Endometrial microvascular endothelial cells (primary cell): Measurements from ENCODE around the gene PNMA1. TPM values are rescaled to one million over a fixed set of nuclear protein-coding genes. Genes with fewer than 3 reads are reported as not detected.

Experiments used
- in situ Hi-C: cut with HindIII; loops from 2 replicates; pipeline ENCODE4 v1.10.0; 2017; ENCODE audit warnings: low sequenced_read_pairs, low pct_unique_long_range_greater_than_20kb; ENCODE audit errors: inconsistent ontology term
- total RNA-seq: library from RNA; depleted of rRNA; stranded (reverse); fragments of >200 nt; gene quantifications from one replicate; pipeline ENCODE4 v1.2.3, GENCODE V29; 2015; ENCODE audit errors: inconsistent ontology term

Gene PNMA1, protein sequence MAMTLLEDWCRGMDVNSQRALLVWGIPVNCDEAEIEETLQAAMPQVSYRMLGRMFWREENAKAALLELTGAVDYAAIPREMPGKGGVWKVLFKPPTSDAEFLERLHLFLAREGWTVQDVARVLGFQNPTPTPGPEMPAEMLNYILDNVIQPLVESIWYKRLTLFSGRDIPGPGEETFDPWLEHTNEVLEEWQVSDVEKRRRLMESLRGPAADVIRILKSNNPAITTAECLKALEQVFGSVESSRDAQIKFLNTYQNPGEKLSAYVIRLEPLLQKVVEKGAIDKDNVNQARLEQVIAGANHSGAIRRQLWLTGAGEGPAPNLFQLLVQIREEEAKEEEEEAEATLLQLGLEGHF
- 32.1 TPM for total RNA-seq

DNA sequence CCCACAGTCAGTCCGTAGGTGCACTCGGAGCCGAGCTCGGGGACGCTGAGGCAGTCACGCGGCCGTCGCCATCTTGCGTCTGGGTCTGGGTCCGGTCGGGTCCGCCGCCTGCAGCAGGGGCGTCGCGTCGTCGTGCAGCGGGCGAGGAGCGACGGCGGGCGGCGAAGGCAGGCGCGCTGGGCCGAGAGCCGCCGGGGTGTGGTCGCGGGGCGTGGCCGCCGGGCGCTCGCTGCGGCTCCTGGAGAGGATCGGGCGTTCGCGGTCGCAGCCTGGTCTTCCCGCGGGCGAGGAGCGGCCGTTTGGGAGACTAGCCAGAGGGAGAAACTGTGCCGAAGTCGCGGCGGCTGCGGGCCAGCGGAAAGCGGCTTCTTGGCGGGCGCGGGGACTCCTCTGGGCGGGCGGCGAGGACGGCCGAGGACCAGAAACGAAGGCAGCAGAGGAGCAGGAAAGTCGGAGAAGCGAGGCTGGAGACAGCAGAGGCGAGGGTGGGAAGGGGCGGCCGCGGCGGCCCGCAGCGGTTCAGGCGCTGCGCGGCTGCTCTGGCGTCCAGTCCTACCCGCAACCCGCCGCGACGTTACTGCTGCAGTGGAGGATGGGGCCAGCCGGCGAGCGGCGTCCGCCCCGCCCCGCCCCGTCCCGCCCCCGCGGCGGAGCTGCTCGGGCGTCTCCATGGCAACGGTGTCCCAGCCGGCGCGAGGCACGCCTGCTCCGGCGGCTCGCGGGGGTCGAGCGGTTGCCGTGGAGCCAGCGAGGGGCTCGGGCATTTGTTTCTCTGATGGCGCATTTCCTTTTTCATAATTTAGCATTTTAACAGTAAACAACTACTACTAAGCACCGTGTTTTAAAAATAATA lies at the start of gene PNMA1:
PNMA1 (minus strand) TSS at position 582 of the 853 bp plus-strand sequence. CDS start 745 bp downstream, outside the sequence.
- in situ Hi-C loops: no loop called here

DNA sequence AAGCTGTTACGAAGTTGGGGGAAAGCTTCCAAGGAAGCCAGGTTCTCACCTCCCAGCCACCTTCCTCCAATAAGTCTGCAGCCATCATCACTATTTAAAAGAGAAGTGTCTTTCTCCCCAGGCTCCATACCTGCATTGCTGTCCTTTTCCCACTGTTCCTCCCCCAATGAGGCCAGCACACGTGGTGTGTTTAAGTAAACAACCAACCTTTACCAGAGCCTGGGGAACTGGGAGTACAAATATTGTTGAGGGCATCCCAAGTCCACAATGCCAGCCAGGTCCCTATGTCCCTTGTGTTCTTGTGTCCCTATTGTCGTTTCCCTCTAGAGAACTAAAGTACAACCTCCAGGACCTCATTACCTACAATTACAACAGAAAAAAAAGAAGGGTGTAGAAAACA lies 49.2 kb upstream of the PNMA1 start:
- in situ Hi-C loops: no loop called here

DNA sequence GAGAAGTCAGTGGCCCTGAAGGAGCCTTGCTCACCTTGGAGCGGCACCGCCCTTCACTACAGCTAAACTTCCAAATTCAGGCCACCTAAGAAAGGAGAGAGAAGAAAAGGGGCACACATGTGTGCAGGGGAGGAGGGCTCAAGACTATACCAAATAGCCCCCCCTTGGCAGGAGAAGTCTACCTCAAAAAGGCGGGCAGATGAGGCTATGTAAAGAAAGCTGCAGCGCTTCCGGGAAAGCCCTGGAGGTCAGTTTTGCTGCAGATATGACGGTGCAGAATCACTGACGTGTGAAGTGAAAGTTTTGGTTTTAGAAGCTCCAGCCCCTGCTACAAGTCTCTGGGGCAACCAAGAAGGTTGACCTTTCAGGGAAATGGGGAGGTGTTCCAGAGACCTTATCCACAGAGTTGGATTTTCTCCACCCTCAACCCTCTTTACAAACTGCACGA lies 48.2 kb upstream of the PNMA1 start:
- in situ Hi-C loops: no loop called here

DNA sequence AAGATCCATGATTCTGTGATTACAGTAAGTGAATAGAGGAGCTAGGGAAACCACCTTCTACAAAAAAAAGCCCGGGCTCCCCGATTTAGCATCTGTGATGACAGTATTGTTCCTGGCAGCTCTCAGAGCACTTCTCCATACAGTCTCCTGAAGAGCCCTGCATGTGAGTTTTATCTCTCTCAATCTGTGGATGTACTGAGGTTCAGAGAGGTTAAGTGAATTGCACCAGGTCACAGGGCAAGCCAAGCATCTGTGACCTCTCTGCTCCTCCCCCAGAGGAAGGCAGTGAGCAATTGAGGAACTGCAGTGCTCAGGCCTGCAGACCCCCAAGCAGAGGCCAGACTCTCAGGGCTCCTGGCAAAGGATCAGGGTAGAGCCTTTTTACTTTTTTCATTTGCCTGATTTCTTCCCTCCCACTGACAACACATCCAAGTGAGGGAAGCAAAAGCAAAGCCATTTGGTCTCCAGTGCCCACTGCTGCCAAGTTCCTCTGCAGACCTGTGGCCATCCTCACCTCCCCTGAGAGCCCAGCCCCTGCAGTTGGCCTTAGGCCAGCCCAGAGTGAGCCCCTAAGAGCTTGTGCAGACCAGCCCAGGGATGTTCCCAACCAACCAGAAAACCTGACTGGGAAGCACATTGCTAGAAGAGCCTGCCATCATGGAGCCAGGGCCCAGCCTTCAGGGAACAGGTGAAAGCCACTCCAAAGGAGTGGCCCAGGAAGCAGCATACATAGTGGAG lies 47.6 kb upstream of the PNMA1 start:
- in situ Hi-C loops: no loop called here

DNA sequence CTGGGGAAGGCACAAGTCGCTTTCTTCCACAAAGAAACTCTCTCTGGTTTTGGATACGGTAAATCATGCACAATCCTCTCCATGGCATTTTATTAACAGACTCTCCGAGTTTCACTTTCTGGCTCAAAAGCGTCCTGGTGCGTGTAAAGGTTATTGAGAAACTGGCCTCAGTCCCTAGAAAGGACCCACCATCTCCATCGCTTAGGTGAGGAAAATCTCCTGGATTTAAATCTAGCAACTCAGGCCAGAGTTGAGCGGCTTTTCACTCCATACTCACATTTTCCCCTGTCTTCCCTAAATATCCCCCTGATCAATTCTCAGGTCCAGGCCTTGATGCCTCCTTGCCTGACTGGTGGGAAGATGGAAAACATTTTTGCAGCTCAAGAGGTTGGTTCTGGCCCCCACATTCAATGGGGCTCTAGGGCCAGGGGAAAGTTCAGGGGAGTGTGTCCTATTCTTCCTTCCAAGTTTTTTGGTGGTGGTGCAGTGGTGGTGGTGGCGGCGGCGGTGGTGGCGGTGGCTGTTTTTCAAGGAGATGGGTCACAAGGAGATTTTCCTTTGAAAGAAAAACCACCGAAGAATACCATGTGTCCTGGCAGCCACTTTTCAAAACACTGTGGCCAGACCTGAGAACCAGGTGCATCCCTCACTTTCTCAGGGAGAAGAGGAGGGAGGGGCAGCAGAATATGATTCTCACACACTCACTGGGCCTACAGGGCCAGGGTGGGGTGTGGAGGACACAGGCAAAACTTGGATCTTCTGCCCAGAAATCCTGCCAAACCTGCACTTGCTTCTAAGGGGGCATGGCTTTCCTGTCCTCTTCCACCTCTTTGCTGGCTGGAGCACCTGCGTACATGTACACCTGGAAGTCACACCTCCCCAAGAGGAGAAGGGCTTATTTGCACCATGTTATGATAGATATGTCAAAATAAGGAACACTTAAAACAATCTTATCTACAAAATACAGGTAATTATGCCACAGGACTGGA lies 46.7 kb upstream of the PNMA1 start:
- in situ Hi-C loops: no loop called here

DNA sequence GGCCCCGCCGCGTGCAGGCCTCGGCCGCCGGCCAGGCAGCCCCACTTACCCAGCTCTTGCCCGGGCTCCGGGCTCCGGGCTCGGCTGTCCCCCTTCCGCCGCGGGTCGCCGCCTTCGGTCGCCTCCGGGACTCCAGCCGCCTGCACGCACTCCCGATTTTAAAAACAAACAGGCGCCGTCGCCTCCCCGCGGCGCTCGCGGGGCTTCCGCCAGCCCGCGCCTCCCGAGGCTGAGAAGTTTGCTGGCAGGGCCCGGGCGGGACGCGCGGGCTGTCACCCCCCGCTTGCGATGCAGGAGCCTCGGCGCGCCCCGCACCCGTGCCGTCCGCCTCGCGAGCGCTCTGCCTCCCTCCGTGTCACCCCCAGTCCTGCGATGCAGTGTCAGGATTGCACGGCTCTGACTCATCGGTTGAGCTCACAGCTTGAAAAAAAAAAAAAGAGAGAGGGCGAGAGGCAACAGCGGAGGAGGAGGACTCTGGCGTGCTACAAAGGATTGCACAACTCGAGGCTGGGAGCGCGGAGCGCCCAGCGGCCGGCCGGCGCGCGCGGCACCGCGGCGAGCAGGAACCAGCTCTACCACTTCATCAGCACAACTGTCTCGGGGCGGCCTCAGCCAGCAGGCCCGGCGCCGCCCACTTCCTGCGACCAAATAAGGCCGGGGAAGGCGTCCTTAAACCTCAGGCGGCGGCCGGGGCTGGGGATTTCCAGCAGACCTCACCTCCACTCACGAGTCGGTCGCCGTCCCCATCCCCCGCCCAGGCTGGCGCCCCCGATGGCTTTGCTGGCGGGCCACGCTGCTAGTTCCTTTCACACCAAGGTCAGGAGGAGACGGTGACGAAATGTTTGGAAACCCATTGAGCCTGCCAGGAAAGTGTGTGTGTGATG lies 45.8 kb upstream of the PNMA1 start:
- in situ Hi-C loops: no loop called here

DNA sequence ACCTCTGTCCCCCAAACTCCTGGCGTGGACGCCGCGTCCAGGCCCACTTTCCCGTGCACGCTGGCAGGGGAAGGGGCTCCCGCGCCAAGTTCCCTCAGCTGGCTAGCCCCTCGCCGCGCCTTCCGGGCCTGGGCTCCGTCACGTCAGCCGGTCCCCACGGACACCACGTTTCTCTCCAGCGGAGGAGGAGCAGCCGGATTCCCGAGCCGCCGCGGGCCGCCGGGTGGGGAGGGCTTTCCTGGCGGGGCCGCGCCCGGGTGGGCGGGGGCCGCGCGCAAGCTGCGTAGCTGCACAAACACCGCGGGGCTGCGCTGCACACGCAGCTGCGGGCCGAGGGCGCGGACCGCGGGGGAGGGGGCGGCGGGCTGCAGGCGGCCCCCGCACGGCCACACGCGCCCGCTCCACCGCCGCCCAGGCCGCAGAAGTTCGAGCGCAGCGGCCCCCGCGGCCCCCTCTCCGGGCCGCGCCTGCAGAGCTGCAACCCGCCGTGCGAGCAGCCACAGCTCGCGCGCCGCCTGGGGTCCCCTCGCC lies 45.1 kb upstream of the PNMA1 start:
- in situ Hi-C loops: no loop called here

DNA sequence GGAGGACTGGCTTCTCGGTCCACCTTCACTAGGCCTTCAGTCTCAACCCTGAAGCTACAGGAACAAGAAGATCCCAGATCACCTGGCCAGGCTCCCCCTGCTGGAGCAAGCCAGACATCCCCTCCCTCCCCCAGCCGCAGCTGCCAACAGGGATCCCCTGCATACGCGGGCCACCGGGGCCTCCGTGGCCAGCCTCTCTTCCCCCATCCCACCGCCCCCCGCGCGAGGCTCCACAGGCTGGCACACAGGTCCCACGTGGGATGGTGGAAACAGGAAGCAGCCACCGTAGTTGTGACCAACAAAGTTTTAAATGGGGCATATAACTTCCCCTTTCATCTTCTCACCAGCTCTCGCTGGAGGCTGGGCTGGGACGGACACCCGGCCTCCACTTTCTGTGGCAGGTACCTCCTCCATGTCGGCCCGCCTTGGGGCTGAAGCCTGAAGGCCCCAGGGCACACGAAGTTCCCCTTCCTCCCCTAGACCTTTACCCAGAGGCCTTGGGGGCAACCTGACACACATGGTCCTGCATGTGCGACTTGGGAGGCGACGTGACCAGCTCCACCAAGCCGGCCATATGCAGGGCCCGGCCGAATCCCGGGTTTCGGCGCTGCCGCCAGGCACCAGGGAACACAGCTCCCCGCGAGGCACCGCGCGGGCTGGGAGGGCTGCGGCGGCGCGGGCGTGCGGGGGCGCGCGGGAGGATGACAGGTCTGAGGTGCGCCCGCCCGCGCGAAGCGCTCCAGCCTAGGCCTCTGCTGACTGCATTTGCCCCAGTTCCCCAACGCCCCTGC lies 44.4 kb upstream of the PNMA1 start:
- in situ Hi-C loops: no loop called here

DNA sequence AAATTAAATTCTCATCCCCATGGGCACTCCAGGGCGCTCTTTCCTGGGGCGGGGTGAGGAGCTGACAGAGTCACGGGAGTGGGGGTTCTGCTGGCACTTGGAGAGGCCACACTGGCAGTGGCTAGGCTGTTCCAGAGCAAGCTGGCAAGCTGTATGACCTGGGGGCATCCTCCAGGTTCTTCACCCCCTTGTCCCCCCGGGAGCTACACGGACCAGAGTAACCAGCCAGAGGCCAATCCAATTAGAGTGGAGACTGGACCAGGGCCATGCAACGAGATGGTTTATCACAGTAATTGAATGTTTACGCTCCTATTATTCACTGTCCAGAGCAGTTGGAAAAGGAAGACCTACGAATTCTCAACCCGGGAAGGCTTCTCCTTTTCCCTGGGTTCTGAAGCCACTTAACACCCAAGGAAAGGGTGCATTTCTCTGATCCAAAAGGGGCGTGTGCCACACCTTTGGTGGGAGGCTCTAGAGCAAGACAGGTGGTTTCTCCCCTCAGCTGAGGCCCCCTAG lies 43.8 kb upstream of the PNMA1 start:
- in situ Hi-C loops: no loop called here

DNA sequence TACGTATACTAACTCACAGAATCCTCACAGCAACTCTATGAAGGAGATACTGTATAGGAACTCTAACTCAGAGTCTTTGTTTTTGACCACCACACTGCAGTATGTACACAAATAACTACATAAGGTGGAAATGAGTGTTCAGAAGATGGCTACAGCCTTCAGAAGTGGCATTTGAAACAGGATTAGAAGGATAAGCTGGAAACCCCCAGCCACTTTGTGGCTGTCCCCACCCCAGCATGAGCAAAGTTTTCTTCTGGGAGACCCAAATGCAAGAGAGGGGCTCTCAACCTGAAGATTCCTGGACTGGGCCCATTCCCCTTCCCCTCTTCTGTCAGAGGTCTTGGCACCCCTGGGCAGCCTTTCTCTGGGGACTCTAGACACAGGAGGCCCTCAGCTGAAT lies 43.2 kb upstream of the PNMA1 start:
- in situ Hi-C loops: no loop called here

DNA sequence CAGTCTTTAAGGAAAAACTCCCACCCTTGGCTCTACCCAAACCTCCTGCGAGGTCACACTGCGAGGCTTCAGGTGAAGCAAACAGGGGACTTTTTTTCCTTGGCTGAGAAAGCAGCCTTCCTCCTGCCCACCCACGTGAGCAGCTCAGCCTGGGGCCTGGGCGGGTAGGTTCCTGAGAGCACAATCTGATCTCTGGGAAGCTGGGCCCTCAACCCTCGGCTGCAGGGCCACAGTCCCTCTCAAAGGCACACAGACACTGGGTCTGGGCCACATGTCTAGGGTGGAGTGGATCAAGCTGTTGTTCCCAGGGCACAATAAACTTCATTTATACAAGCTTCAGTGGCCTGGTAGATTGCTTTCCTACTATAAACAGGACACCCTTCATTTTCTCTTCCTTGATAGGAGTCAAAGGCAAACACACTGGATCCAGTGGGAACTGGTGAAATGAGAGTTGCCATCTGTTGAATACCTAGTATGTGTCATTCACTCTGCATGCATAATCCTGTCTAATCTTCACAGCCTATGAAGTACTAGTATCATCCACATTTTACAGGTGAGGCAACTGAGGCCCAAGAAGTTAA lies 41.3 kb upstream of the PNMA1 start:
- in situ Hi-C loops: no loop called here

DNA sequence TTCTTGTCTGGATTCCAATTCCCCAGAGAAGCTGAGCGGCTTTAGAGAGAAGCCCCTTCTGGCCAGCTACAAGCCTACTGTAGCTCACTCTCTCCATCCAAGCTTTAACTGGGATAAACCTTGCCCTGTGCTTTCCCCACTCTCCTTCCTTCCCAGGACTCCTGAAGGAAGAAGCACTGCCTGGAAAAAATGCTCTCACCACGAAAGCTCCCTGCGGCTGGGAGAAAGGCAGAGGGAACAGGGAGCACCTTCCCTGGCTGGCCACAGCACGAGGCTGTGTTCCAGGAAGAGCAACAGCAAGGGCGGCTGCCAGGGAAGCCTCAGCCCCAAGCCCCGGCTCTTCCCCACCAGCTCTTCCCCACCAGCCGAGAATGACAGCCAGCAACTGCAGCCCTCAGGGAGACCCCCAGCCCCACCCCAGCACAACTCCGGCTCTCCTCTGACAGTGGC lies 40.8 kb upstream of the PNMA1 start:
- in situ Hi-C loops: no loop called here

DNA sequence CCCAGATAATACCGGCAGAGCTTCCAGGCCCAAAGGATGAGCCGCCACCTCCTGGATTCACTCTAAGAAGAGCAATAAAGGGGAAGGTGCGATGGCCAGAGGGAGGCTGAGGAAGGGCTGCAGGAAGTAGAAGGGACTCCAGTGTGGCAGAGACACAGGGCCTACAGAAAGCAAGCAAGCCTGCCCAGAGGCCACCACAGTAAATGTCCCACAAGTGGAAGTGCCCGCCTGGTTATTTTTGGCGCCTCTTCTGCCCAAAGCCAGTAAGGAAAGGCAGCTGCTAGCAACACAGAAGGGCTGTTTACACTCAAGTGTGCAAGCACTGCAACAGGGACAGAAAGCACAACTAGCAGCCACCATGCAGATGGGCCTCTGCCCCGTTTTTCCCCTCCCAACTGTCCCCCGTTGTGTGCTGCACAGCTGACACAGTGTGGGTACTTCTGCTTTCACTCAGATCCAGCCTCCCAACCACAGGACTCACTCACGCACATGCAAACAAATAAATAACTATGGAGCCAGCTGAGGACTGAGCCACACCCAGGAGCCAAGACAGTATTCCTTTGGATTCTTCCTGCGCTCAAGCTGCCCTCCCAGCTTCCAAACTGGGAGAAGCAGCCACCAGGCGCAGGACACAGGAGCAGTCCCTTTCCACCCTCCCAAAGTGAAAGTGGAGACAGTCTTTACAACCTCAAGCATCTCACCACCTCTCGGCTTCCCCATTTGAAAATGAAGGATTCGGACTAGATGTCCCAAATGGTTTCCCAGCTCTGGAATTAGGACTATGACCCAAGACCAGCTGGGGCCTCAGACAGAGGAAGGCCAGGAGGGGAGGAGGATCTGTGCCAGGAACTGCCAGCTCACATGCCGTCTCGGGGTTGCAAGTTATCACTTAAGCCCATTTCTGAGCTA lies 40.0 kb upstream of the PNMA1 start:
- in situ Hi-C loops: no loop called here

DNA sequence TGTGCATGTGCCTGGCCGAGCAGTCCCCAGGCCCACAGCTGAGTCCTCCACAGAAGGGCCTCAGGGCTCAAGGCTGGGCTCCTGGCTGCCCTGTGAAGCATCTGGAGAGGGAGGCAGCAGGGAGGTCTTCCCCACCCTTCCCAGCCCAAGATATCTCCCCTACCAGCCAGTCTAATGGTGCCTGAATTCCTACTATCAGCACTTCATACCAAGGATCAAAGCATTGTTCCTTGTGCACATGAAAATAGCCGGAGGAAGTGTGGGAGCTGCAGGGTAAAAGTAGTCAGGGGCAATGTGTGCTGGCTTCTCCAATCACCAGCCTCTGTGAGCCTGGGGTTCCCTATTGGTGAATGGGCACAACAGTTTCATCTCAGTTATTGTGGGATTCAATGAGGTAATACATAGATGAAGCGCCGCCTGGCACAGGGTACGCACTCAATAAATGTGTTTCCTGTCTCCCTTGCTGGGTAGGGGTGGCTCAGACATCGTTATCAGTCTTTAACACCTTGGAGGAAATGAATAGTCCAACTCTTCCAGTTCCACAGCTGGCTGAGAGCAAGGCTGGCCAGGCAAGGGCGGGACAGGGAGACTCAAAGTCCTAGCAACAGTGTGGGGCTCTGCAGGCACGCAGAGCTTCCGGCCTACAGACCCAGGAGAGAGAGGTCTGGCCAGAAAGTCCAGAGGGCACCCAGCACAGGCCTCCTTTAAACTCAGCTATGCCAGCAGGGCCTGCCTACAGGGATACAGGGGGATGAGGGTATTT lies 39.1 kb upstream of the PNMA1 start:
- in situ Hi-C loops: no loop called here
